ENCODE data around the gene ZP1. TPM values are rescaled to one million over a fixed set of nuclear protein-coding genes. Genes with fewer than 3 reads are reported as not detected.
"Not testable (repeated sequence)": the region's sequence is repeated elsewhere in the genome, so short reads cannot be mapped to it uniquely, and the experiment has no call there.

ZP1 gene
- total RNA-seq, 6 donors from 2014 or later: not detected

- Histone ChIP-seq H3K27ac (peak within 1 kb of the TSS; percentile 92 to 95 (median 94)), H3K4me1 (peaks cover 26 to 29% (median 27%) of the 10 kb centered on the region in 4 donors), H3K27me3 (no peaks in the 10 kb centered on the region), H3K9me3 (no peaks in the 10 kb centered on the region), H3K4me3 (peak within 1 kb of the TSS; percentile 88 to 98 (median 96)), H3K36me3 (peaks cover 16 to 24% (median 21%) of the 10 kb centered on the region in 4 donors)
- DNase-seq (peak; percentile 94 to 96), ATAC-seq (ENCODE audit: low FRiP score in 2 of 2) (peak; percentile 97 to 98)
- TF ChIP-seq POLR2AphosphoS5 (IDR thresholded peaks at IDR 0.05) (peak; percentile 82 to 89), POLR2A (IDR thresholded peaks at IDR 0.05) (peak in 1 of 4 donors; percentile 80), CTCF (IDR thresholded peaks at IDR 0.05) (peak in 1 of 6 experiments; percentile 9), EP300 (IDR thresholded peaks at IDR 0.05) (peak in 1 of 4 donors; percentile 51)
- WGBS, 2 donors: 1% methylated on average over 17 to 47 of the region's 75 CpGs
Observed at GRCh38 chr11:60906132-60906972, 39.0 kb downstream of the ZP1 start, which contains the start of gene PRPF19. TSS of gene PRPF19 (minus strand) at chr11:60906585. CDS start at chr11:60906382, 203 bp downstream.

- no peak for DNase-seq
- 0 to 31% methylated on average over 1 of the region's 1 CpG for WGBS, 2 donors
- Histone ChIP-seq H3K4me3 (no peak overlapping the region), H3K4me1 (peaks cover 35 to 42% (median 37%) of the 10 kb centered on the region in 4 donors), H3K27me3 (no peaks in the 10 kb centered on the region), H3K9me3 (no peaks in the 10 kb centered on the region), H3K27ac (no peak overlapping the region), H3K36me3 (no peaks in the 10 kb centered on the region)
- no peak for ATAC-seq (ENCODE audit: low FRiP score in 2 of 2)
- TF ChIP-seq POLR2A (IDR thresholded peaks at IDR 0.05) (no peak), EP300 (IDR thresholded peaks at IDR 0.05) (no peak), POLR2AphosphoS5 (IDR thresholded peaks at IDR 0.05) (no peak), CTCF (IDR thresholded peaks at IDR 0.05) (no peak)
Observed at GRCh38 chr11:60908803-60909202, 41.5 kb downstream of the ZP1 start.

- 78 to 81% methylated on average over 3 of the region's 3 CpGs for WGBS, 2 donors
- ATAC-seq (ENCODE audit: low FRiP score in 2 of 2); H3K36me3 ChIP-seq; H3K27me3 ChIP-seq; H3K27ac ChIP-seq; DNase-seq; H3K4me3 ChIP-seq; H3K9me3 ChIP-seq: not testable (repeated sequence)
- H3K4me1 ChIP-seq: peaks cover 30 to 41% (median 36%) of the 10 kb centered on the region in 4 donors
Observed at GRCh38 chr11:60909680-60910280, 42.4 kb downstream of the ZP1 start.

- Histone ChIP-seq H3K36me3 (no peaks in the 10 kb centered on the region), H3K4me3 (no peak overlapping the region), H3K4me1 (peaks cover 29 to 41% (median 36%) of the 10 kb centered on the region in 4 donors), H3K9me3 (no peaks in the 10 kb centered on the region), H3K27ac (peak overlapping the region in 1 of 4 donors; percentile 8), H3K27me3 (no peaks in the 10 kb centered on the region)
- no peak for ATAC-seq (ENCODE audit: low FRiP score in 2 of 2)
- TF ChIP-seq POLR2AphosphoS5 (IDR thresholded peaks at IDR 0.05): no peak
- TF ChIP-seq POLR2A (IDR thresholded peaks at IDR 0.05): peak in 1 of 4 donors; percentile 20
- DNase-seq: peak in 1 of 2 donors; percentile 44
- 55 to 58% methylated on average over 3 of the region's 3 CpGs for WGBS, 2 donors
Observed at GRCh38 chr11:60910281-60910687, 42.9 kb downstream of the ZP1 start.

GRCh38 chr11:60910711-60911380, 43.5 kb downstream of the ZP1 start:
- WGBS, 2 donors: 45 to 62% methylated on average over 5 of the region's 5 CpGs
- Histone ChIP-seq H3K27me3 (no peaks in the 10 kb centered on the region), H3K36me3 (no peaks in the 10 kb centered on the region), H3K4me3 (no peak overlapping the region), H3K27ac (peak overlapping the region in 3 of 4 donors; percentile 8 to 51 (median 24)), H3K9me3 (no peaks in the 10 kb centered on the region), H3K4me1 (peaks cover 30 to 41% (median 36%) of the 10 kb centered on the region in 4 donors)
- DNase-seq (peak in 1 of 2 donors; percentile 5), ATAC-seq (ENCODE audit: low FRiP score in 2 of 2) (no peak)
- TF ChIP-seq CTCF (IDR thresholded peaks at IDR 0.05) (peak in 3 of 6 experiments; percentile 19 to 24 (median 20)), POLR2A (IDR thresholded peaks at IDR 0.05) (no peak)

Data from upper lobe of left lung (tissue), 6 donors.